ENCODE measurements around the gene ZNF536.

- TF ChIP-seq CTCF (conservative IDR thresholded peaks at IDR 0.05) (no peak), EZH2 (IDR thresholded peaks at IDR 0.05; ENCODE audit: low read depth) (no peak)
These were observed 33.1 kb upstream of the ZNF536 start for GRCh38 chr19:30338878-30339623.
